SIG-M5 treated with dmso at 0.1 percent for 504 hours (cell line): ENCODE data around the gene RPS15.

ENCODE experiments used
- DNase-seq: peaks from one replicate; lab custom pipeline; 2025; ENCODE audit not compliant: unreplicated experiment; lab: John Stamatoyannopoulos, UW

The RPS15 gene

GRCh38 chr19:1401889-1402217, 36.3 kb upstream of the RPS15 start:
- DNase-seq = no peak

DNA sequence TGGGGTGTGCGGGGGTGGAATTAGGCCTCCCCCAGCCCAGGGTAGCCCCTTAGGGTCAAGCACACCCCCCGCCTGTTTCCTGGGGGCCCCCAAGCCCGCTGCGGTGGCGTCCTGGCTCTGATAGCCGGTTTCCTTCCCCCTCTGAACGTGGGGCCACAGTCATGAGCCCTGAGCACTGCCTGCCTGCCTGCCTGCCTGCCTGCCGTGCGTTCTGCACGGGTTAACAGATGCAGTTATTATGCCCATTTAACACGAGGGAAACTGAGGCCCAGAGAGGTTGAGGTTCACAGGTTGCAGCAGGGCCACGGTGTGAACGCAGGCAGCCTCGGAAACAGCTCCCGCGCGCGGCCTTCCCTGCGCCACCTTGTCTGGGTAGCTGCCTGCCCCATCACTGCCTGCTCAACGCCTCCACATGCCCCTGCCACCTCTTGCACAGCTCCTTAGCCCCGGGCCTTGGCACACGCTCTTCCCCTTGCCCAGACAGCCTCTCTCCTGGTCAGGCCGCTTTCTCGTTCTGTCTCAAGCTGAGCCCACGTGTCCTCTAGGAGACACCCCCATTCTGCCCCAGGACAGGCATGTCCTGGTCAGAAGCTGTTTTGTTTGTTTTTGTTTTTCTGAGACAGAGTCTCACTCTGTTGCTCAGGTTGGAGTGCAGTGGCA, 35.7 kb upstream of the RPS15 start:
- DNase-seq = no peak

GRCh38 chr19:1406774-1407527, 31.2 kb upstream of the RPS15 start:
- peak; percentile 87 for DNase-seq

DNA sequence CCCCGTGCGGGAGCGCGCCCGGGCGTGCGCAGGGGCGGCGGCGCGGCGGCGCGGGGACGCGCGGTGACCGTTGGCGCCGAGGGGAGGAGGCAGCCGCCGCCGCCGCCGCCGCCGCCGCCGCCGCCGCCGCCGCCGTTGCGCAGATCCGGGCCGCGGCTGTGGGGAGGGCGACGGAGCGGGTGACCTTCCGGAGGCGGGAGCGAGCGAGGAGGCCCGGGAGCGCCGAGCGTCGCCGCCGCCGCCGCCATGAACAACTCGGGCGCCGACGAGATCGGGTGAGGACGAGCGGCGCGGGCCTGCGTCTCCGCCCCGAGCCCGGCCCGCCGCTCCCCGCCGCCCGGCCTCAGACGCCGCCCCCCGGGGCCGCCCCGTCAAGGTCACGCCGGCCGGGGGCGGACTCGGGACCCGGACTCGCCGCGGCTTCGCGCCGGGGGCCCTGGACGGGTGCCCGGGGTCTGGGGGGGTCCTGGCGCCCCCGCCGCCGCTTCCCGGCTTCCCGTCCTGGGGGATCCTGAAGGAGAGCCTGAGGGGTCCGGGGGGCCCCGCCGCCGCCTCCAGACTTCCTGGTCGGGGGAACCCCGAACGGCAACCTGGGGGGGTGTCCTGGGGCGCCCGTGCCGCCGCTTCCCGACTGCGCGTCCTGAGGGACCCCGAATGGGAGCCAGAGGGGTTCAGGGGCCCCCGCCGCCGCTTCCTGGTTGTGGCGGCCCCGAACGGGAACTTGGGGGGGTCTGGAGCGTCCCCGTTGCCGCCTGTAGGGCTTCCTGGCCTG, 30.5 kb upstream of the RPS15 start, which contains the start of gene DAZAP1:
Gene DAZAP1, plus strand, starts transcription at position 59 of the 772 bp plus-strand sequence. Its CDS starts 188 bp downstream, at position 247.
- DNase-seq = no peak

DNA sequence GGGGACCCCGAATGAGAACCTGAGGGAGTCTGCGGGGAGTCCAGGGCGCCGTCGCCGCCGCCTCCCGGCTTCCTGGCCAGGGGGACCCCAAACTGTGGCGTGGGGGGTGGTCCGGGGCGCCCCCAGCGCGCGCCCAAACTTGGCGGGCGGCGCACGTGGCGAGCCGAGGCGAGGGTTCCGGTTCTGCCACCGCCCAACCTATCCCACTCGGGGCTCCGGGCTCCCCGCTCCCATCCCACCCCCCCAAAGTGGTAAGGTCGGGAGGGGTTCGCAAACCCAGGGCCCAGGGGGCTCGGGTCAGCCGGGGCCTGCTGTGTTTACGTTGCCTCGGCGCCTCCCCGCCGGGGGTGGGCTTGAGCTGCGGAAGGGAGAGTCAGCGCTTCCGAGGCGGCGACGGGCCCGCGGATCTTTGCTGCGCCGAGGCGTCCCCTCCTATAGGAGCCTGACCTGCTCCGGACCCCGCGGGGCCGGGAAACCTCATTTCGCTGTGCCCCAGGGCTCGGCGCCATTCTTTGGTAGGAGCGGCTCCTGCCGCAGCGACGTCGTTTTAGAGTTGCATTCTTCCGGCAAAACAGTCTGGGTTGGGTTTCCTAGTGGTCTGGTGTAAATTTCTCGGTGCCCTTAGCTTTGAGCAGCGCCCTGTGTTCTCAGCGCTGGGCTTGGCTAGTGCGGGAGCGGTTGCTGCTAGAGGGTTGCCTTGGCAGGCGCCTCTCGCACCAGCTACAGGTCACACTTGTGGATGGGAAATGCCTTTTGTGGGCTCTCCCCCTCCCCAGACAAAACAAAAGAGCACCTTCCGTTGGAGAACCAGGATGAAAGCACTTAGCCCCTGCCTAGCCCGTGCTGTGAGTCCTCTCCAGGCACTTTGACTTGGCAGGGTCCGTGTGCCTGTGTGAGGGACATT, 29.6 kb upstream of the RPS15 start:
- no peak for DNase-seq

DNA sequence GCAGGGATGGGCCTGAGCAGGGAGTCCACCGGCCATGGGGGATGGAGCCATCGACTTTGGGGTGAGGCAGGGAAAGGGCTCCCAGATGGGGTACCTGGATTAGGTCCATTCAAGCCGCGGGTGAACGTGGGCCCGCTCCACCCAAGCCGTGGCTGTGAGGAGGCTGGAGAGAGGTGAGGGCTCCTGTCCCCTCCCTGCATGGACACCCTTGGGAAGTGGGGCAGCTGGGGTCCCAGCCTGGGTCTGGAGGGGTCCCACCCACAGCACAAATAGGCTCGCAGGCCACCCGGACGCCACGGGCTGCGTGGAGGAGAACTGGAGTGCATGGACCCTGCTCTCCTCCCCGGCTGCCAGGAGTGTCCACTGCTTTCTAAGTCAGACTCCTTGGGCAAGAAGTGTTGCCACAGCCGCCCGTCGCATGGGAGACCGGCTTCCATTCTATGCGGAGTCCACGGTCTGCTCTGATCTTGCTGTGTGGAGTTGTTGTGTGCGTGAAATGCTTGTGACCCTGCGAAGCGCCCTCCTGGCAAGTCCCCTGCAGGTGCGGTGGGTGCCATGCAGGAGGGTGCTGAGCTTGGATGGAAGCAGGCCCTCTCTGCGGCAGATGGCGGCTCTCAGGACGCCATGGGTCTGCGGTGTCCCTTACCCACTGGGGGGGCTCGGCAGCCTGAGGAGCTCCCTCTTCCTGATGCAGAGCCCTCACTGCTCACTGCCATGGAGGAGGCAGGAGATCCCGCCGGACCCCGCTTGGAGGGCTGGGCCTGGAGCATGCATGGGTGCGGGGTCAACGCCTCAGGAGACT, 28.8 kb upstream of the RPS15 start:
- DNase-seq = no peak

DNA sequence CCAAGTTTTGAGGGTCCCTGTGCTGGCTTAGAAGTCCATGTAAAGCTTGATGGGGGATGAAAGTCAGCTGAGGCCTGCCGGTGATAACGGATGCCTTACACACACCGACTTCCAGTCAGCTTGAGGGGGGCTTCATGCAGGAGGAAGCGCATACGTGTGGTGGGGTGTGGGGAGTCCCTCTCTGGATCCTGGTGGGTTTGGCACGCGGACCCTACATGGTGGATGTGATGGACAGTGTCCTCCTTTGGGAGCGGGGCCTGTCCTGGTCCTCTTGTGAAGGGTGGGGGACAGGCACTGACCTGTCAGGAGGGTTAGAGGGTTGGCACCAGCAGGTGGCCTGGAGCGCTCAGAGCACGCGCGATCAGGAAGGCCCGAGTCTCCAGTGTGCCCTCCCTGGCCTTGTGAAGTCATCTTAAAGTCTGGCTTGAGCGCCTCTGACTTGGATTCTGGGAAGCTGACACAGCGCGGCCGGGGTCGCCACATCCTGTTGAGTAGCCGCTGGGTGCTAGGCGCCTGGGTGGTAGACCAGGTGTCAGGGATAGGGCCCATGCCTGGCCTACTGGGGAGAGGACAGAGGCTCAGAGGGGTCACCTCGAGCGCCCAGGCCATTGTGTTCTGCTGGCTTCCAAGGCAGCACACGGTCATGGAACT, 27.9 kb upstream of the RPS15 start:
- no peak for DNase-seq

GRCh38 chr19:1410789-1411188, 27.4 kb upstream of the RPS15 start:
- DNase-seq = no peak

- DNase-seq = no peak
These were observed 26.7 kb upstream of the RPS15 start for GRCh38 chr19:1411255-1412191.

- no peak for DNase-seq
These were observed 25.8 kb upstream of the RPS15 start for GRCh38 chr19:1412323-1412923.

DNA sequence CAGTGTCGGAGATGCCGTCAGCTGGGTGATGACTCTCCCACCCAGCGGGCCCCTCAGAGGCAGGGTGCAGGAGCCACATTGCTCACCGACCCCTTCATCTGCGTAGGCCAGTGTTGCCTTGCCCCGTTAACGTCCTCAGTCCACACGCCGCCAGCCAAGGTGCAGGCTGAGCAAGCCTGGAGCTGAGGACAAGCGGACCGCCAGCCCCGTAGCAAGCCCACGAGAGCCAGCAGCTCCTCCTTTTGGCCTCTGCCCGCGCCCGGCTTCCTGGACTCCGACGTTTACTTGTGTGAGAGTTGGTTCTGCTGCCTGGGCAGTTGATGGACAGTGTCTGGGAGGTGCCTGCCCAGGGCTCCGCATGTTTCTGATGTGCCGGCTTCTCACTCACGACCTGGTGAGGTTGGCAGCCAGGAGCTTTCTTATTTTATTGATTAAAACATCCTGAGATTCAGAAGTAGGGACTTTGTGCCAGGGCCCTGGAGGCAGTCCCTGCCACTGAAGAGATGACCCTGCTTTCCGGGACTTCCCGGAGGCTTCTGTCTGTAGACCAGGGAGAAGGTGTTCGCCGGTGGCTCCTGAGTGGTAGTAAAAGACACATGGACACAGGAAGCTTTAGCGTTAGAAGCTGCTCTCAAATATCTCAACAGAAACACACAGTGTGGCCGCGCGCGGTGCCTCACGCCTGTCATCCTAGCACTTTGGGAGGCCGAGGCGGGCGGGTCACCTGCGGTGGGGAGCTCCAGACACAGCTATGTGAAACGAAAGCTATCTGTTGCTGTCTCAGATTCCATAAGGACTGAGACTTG, 25.0 kb upstream of the RPS15 start:
- no peak for DNase-seq

GRCh38 chr19:1416014-1416841, 22.0 kb upstream of the RPS15 start:
- DNase-seq = no peak

- no peak for DNase-seq
These were observed 21.1 kb upstream of the RPS15 start for GRCh38 chr19:1417145-1417544.

DNA sequence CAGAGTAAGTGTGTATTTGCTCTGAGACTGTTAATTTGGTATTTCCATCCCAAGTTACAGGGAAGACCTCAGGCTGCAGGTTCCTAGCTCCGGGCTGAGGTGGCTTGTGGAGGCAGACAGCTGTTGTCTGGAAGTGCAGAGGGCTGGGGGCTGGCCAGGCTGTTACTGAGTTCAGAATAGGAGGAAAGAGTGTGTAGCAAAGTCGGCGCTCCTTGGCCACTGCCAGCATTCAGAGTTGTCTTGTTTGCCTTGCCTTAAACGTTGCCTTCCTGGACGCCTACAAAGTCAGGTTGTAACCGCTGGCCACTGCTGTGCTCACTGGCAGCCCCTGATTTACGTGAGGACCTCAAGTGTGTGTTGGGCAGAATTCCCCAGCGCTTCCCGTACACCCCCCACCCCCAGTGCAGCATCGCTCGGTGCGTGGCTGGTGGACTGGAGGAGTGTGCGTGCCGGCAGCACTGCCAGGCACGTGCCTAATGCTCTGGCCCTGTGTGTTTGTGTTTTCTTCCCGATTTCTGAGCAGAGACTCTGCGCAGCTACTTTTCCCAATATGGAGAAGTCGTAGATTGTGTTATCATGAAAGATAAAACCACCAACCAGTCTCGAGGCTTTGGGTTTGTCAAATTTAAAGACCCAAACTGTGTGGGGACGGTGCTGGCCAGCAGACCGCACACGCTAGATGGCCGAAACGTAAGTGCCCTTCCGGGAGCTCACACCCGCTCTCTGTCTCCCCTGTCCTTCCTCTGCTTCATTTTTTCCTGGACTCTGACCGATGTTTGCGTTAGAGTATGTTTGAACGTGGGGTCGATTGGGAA, 20.3 kb upstream of the RPS15 start:
- DNase-seq = no peak

- no peak for DNase-seq
These were observed 19.8 kb upstream of the RPS15 start for GRCh38 chr19:1418496-1418775.
